NCI-H2171 treated with DMSO at 0.1 percent for 48 hours (cell line): ENCODE measurements around the gene TTLL5.

ENCODE experiments used
- DNase-seq: peaks from one replicate; lab custom pipeline; 2025; lab: John Stamatoyannopoulos, UW

The TTLL5 gene

GRCh38 chr14:75742867-75743266 is 81.8 kb downstream of the TTLL5 start:
- DNase-seq: no peak

GRCh38 chr14:75747899-75748298 is 86.9 kb downstream of the TTLL5 start:
- no peak for DNase-seq

DNA sequence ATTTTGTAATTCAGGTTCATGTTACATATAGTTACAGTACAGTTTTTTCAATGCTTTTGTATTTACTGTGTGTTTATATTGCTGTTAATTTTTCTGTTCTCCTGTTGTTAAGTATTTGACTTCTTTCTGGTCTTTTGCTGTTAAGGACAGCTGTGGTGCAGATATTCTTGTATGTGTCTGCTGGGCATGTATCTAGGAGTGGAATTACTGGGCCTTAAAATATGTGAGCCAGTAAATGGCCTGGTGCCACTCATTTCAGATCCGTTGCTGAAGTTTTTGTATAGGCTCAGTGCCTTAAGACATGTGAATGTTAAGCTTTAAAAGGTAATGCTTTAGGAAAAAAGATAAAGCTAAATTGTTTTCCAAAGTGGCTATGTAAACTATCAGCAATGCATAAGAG is 87.3 kb downstream of the TTLL5 start:
- no peak for DNase-seq

DNA sequence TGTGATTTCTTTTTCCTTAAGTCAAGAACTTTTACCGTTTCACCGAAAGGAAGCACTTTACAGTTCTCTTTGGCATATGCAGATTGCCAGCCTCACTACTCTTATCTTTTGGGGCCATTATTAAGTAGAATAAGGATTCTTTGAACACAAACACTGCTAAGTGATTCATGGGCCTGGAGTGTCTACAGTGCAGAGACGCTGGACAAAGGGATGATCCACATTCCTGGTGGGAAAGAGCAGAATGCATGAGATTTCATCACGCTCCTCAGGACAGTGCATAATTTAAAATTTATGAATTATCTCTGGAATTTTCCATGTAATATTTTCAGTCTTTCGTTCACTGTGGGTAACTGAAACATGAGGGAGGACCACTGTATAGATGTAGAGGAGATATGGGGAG is 90.2 kb downstream of the TTLL5 start:
- DNase-seq: no peak

DNA sequence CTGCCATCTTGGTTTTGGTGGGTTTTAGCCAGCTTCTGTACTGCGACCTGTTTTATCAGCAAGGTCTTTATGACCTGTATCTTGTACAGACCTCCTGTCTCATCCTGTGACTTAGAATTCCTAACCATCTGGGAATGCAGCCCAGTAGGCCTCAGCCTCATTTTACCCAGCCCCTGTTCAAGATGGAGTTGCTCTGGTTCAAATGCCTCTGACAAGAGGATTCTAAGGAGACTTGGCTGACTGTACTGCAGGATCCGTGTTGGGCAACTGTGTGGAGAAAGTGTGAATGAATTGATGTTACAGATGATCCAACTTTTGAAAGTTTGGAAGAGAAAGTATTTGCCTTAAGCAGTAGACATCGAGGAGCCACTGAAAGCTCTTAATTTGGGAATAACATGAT is 91.0 kb downstream of the TTLL5 start:
- DNase-seq: no peak

DNA sequence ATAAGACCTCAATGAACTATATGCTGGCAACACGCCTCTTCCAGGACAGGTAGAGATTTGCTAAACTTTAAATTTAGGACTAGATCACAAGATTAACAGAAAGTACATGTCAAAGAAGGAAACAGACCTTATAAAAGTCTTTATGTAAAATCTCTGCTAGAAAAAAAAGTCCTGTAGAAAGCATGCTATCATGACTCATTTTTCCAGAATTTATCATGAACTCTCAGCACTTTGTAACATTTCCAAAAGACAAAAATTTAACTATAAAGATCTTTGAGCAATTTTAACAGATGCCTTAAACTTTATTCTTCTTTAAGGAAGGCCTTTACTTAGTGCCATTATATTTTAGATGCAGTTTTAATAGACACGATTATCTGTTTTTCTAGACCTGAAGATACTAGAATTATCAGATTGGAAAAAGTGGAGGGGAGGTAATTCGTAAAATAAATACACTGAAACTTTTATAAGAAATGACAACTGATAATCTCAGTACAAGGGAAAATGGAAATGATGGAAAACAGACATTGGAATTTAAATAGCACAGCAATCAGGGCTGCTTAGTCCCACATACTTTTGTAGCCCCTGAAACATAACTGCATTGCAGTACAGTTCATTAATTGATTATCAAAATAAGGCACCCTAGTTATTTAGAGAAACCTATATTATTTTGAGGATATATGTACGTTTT is 92.0 kb downstream of the TTLL5 start:
- DNase-seq: no peak

- no peak for DNase-seq
Observed at GRCh38 chr14:75753696-75754095, 92.7 kb downstream of the TTLL5 start.

- DNase-seq: no peak
Observed at GRCh38 chr14:75757644-75758402, 96.8 kb downstream of the TTLL5 start.

- no peak for DNase-seq
Observed at GRCh38 chr14:75764020-75764419, 103.0 kb downstream of the TTLL5 start.

GRCh38 chr14:75769047-75769685 is 108.1 kb downstream of the TTLL5 start:
- no peak for DNase-seq

DNA sequence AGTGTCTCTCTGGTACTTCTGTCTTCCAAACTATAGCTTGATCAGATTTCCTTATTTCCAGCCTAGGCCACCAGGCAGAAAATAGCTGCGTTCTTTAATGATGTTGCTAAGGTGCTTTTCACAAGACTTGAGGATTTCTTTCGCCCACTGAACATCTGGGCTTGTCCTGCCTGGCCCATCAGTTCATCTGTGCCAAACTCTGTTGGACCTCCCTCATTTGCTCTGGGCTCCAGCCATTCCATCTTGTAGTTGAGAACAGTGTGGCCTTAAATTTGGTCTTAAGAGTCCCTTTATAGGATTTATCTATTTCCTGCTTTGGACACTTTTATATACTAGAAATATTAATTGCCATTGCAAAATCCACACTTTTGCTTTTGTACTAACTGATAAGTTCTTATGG is 109.6 kb downstream of the TTLL5 start:
- DNase-seq: peak; percentile 9

DNA sequence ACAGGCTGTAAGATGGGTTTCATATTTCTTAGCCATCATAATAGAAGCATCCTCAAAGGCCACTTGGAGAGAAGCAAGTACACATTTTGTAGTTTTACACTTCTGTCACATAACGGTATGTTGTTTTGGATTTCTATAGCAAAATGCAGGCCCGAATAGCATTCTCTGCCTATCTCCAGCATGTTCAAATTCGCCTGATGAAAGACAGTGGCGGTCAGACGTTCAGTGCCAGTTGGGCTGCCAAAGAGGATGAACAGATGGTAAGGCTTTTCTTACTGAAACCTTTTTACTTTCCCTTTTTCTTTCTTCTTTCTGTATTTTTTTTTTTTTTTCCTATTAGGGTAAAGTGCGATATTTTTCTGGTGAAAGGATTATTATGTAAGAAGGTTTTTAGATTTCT is 110.5 kb downstream of the TTLL5 start:
- DNase-seq: peak; percentile 39

GRCh38 chr14:75773046-75773445 is 112.0 kb downstream of the TTLL5 start:
- no peak for DNase-seq

DNA sequence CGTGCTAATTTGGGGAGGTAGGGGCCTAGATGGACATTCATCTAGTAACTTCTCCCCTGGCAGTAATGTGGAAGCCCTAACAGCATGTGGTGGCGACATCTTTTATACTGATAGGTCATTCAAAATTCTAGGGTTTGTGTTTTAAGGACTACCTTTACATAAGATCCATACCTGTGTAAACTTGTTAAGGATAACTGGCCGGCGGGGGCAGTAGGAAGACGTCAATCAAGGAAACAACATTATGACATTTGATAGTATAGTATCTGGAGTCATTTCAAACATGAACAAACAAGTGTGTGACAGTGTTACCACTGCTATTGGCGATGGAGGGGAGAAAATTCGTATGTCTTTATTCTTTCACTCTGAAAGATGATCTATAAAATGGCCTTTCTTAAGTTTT is 120.0 kb downstream of the TTLL5 start:
- no peak for DNase-seq

DNA sequence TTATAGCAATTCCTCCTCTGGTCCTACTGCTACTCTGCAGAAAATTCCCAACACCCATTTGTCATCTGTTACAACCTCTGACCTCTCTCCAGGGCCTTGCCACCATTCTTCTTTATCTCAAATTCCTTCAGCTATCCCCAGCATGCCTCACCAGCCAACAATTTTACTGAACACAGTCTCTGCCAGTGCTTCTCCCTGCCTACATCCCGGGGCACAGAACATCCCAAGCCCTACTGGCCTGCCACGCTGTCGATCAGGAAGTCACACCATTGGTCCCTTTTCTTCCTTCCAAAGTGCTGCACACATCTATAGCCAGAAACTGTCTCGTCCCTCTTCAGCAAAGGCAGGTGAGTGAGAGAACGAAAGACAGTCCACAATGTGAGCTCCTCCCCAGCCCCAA is 122.1 kb downstream of the TTLL5 start:
- DNase-seq: no peak

GRCh38 chr14:75783602-75784313 is 122.7 kb downstream of the TTLL5 start:
- no peak for DNase-seq

DNA sequence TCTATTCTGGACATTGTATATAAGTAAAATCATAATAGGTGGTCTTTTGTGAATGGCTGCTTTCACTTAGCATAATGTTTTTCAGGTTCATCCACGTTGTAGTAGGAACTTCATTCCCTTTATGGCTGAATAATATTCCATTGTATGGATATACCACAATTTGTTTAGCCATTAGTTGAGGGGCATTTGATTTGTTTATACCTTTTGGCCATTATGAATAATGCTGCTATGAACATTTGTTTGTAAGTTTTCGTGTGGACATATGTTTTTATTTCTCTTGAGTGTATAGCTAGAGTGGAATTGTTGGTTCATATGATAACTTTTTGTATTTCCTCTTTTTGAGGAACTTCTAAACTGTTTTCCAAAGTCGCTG is 123.3 kb downstream of the TTLL5 start:
- DNase-seq: no peak

- DNase-seq: no peak
Observed at GRCh38 chr14:75793806-75794205, 132.8 kb downstream of the TTLL5 start.

DNA sequence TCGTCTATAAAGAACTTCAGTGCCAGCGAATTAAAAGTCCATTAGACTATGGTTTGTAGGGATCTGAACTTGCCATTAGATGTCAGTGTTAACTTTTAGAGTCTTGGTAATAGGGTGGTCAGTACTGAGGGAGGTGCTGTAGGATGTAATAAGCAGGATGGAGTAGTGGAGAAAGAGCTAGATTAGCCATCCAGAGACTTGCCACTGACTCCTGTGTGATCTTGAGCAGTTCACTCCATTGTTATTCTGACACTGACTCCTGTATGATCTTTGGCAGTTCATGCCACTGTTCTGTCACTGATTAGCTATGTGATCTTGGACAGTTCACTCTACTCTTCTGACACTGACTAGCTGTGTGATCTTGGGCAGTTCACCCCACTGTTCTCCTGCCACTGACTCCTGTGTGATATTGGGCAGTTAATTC is 133.6 kb downstream of the TTLL5 start:
- peak; percentile 26 for DNase-seq

GRCh38 chr14:75800792-75801191 is 139.7 kb downstream of the TTLL5 start:
- no peak for DNase-seq

DNA sequence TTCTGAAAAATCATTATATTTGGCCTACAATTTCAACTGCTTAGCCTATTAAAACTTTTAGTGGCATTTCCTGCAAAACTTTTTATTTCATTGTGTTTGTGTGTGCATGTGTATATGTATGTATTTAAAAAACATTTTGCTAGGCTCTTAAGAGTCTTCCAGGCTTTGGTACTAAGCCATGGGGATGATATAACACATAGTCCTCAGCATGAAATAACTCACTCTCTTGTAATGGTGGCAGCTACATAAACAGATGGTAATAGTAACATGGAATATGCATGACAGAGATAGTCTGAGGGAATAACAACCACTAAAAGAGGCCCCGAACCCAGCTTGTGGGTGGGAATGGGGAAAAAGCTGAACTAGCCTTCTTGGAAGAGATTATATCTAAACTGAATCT is 141.4 kb downstream of the TTLL5 start:
- no peak for DNase-seq

DNA sequence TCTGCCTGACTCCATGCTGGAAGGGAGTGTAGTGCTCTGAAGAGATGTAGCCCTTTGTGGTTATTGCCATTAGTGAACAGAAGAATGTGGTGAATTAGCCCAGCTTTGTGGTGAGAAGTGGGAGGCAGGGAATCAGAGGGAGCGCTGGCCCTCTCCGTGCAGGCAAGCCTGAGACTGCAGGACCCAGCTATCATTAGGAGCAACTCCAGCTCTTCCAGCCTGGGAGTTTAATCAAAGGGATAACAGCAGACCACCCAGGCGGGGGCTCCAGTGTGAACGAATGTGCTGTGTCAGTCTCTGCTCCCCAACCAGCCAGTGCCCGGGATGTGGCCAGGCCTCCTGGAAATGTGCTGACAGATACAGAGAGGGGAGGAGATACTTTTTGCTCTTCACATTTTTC is 142.7 kb downstream of the TTLL5 start:
- DNase-seq: no peak
